Hepatocyte (in vitro differentiated cells): Measurements from ENCODE around the gene ATP9B. TPM values are rescaled to one million over a fixed set of nuclear protein-coding genes. Genes with fewer than 3 reads are reported as not detected.

Experiments used
- DNase-seq: peaks from one replicate; pipeline ENCODE4 v3.0.0-alpha.2; 2016; ENCODE audit warnings: low spot score
- H2AFZ ChIP-seq: fragments of 200-600 bp; sonication (generic); 2 replicates; pipeline ENCODE4 v1.6.0; 2016; ENCODE audit warnings: antibody characterized with exemption, mild to moderate bottlenecking
- H3K27ac ChIP-seq: fragments of 200-600 bp; sonication (generic); 2 replicates; pipeline ENCODE4 v1.5.1; 2016; ENCODE audit warnings: mild to moderate bottlenecking
- H3K27me3 ChIP-seq: fragments of 200-600 bp; sonication (generic); 2 replicates; pipeline ENCODE4 v1.6.1; 2016
- H3K36me3 ChIP-seq: fragments of 200-600 bp; sonication (generic); replicated peaks from 2 replicates; pipeline ENCODE4 v1.5.1; 2016; ENCODE audit warnings: low read depth; ENCODE audit not compliant: insufficient read depth
- H3K4me1 ChIP-seq: fragments of 200-600 bp; sonication (generic); 2 replicates; pipeline ENCODE4 v1.5.1; 2016; ENCODE audit warnings: mild to moderate bottlenecking, moderate library complexity; ENCODE audit not compliant: insufficient read depth
- H3K4me2 ChIP-seq: fragments of 200-600 bp; sonication (generic); 2 replicates; pipeline ENCODE4 v1.6.0; 2016
- H3K4me3 ChIP-seq: fragments of 200-600 bp; sonication (generic); 2 replicates; pipeline ENCODE4 v1.5.1; 2016; ENCODE audit warnings: mild to moderate bottlenecking
- H3K79me2 ChIP-seq: fragments of 200-600 bp; sonication (generic); 2 replicates; pipeline ENCODE4 v1.6.0; 2017; ENCODE audit warnings: mild to moderate bottlenecking
- H3K9me2 ChIP-seq: fragments of 200-600 bp; sonication (generic); replicated peaks from 2 replicates; pipeline ENCODE4 v1.6.0; 2017; ENCODE audit warnings: mild to moderate bottlenecking; ENCODE audit not compliant: insufficient read depth
- H3K9me3 ChIP-seq: fragments of 200-600 bp; sonication (generic); 2 replicates; pipeline ENCODE4 v1.5.1; 2016; ENCODE audit warnings: low read depth, mild to moderate bottlenecking
- H4K20me1 ChIP-seq: fragments of 200-600 bp; sonication (generic); 2 replicates; pipeline ENCODE4 v1.6.0; 2016; ENCODE audit warnings: mild to moderate bottlenecking; ENCODE audit not compliant: insufficient read depth, poor library complexity, severe bottlenecking
- EZH2 ChIP-seq: fragments of 200-600 bp; sonication (generic); IDR thresholded peaks from 2 replicates; pipeline ENCODE4 v1.6.1; 2016; ENCODE audit warnings: antibody characterized with exemption, mild to moderate bottlenecking, borderline replicate concordance
- EZH2phosphoT487 ChIP-seq: fragments of 200-600 bp; sonication (generic); IDR thresholded peaks from one replicate; pipeline ENCODE4 v1.6.1; 2018; ENCODE audit warnings: antibody characterized with exemption, mild to moderate bottlenecking, low read depth, moderate library complexity; ENCODE audit not compliant: unreplicated experiment, severe bottlenecking
- WGBS: methylation state at CpG from one replicate; pipeline ENCODE4 v1.1.6; 2016; ENCODE audit warnings: low lambda C conversion rate; ENCODE audit errors: missing lambda C conversion rate; 5-methylcytosine and 5-hydroxymethylcytosine counted together
- polyA plus RNA-seq: library from polyadenylated mRNA; unstranded; fragments of >200 nt; fragmentation: Nextera tagmentation; extraction: Ambion mirVana; gene quantifications from 2 replicates; pipeline ENCODE4 v1.2.1, GENCODE V29; 2016
- total RNA-seq: library from RNA; depleted of rRNA; stranded (reverse); fragments of >200 nt; gene quantifications from 2 replicates; pipeline ENCODE4 v1.2.3, GENCODE V29; 2014
- TF ChIP-seq, protein P1 (sequence below): fragments of 200-600 bp; sonication (generic); IDR thresholded peaks from 2 replicates; pipeline ENCODE4 v1.5.1; 2016; ENCODE audit warnings: antibody characterized with exemption, mild to moderate bottlenecking; ENCODE audit not compliant: poor library complexity

The ATP9B gene
- total and polyA plus RNA-seq, 2 experiments from 2014 or later: 14.6 to 23.8 TPM

DNA sequence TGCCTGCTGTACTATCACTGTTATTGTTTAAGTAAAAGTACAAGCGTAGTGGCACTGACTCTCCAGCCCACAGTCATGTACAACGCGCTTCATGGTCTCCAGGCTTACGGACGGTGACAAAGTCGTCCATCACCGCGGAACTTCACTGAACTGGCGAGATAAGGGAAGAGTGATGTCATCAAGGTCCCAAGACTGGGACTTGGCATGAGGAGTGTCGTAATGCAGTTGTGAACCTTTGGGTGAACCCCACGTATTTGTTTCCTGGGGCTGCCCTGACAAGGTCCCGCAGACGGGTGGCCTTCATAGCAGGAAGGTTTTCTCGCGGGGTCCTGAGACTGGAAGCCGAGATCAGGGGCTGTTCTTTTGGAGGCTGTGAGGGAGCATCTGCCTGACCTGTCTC, 343.8 kb downstream of the ATP9B start:
- H3K9me2 ChIP-seq: no peaks in the 10 kb centered on the region
- no peak overlapping the region for H2AFZ ChIP-seq
- no peak for TF ChIP-seq EZH2phosphoT487
- no peak for TF ChIP-seq EZH2
- TF ChIP-seq, protein P1, sequence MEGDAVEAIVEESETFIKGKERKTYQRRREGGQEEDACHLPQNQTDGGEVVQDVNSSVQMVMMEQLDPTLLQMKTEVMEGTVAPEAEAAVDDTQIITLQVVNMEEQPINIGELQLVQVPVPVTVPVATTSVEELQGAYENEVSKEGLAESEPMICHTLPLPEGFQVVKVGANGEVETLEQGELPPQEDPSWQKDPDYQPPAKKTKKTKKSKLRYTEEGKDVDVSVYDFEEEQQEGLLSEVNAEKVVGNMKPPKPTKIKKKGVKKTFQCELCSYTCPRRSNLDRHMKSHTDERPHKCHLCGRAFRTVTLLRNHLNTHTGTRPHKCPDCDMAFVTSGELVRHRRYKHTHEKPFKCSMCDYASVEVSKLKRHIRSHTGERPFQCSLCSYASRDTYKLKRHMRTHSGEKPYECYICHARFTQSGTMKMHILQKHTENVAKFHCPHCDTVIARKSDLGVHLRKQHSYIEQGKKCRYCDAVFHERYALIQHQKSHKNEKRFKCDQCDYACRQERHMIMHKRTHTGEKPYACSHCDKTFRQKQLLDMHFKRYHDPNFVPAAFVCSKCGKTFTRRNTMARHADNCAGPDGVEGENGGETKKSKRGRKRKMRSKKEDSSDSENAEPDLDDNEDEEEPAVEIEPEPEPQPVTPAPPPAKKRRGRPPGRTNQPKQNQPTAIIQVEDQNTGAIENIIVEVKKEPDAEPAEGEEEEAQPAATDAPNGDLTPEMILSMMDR: no peak
- no peaks in the 10 kb centered on the region for H3K27me3 ChIP-seq
- H3K36me3 ChIP-seq: no peaks in the 10 kb centered on the region
- H4K20me1 ChIP-seq: no peaks in the 10 kb centered on the region
- 92% methylated on average over 16 of the region's 16 CpGs for WGBS
- DNase-seq: no peak
- H3K27ac ChIP-seq: no peak overlapping the region
- H3K4me3 ChIP-seq: no peak overlapping the region
- H3K79me2 ChIP-seq: no peaks in the 10 kb centered on the region
- no peak overlapping the region for H3K4me2 ChIP-seq
- H3K4me1 ChIP-seq: no peaks in the 10 kb centered on the region
- no peaks in the 10 kb centered on the region for H3K9me3 ChIP-seq

DNA sequence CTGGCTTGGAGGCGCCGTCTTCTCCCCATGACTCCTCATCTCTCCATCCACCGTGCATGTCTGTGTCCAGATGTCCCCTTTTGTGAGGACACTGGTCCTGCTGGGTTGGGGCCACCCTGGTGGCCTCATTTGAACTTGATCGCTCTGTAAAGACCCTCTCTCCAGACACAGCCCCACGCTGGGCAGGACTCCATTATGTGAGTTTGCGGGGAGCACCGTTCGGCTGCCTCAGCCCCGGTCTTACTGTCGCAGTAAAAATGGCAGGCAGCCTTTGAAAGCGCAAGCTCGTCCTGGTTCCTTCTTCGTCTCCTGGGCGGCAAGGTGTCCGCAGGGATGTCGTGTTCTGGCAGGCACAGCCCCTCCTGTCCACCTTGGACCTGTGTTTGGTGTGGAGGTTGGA, 344.2 kb downstream of the ATP9B start:
- H3K36me3 ChIP-seq: no peaks in the 10 kb centered on the region
- no peak for DNase-seq
- no peaks in the 10 kb centered on the region for H3K4me1 ChIP-seq
- no peaks in the 10 kb centered on the region for H3K9me3 ChIP-seq
- no peak overlapping the region for H2AFZ ChIP-seq
- WGBS: 96% methylated on average over 16 of the region's 16 CpGs
- H3K4me3 ChIP-seq: no peak overlapping the region
- no peaks in the 10 kb centered on the region for H3K27me3 ChIP-seq
- H4K20me1 ChIP-seq: no peaks in the 10 kb centered on the region
- no peak overlapping the region for H3K4me2 ChIP-seq
- no peaks in the 10 kb centered on the region for H3K9me2 ChIP-seq
- TF ChIP-seq EZH2phosphoT487: no peak
- no peak for TF ChIP-seq EZH2
- TF ChIP-seq, protein P1: no peak
- H3K79me2 ChIP-seq: no peaks in the 10 kb centered on the region
- no peak overlapping the region for H3K27ac ChIP-seq

DNA sequence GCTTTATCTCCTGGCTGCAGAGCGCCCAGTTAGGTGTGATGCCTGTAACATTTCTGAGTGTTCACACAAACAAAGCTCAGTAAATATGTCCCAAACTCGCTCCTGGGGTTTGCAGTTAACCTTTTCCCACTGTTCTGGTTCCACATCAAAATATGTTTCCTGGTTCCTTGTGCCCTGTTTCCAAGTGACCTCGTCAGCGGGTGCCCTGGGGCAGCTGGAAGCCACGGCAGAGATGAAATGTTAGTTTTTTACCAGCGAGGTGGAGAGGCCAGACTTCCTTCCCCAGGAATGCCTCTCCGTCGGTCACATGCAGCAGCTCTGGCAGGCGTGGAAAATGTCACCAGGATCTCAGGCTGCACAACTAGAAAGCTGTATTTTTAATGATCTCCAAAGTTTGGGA, 344.7 kb downstream of the ATP9B start:
- no peaks in the 10 kb centered on the region for H4K20me1 ChIP-seq
- no peaks in the 10 kb centered on the region for H3K9me2 ChIP-seq
- no peak overlapping the region for H3K4me2 ChIP-seq
- no peaks in the 10 kb centered on the region for H3K36me3 ChIP-seq
- 84% methylated on average over 9 of the region's 9 CpGs for WGBS
- H3K4me3 ChIP-seq: no peak overlapping the region
- H2AFZ ChIP-seq: no peak overlapping the region
- no peaks in the 10 kb centered on the region for H3K9me3 ChIP-seq
- no peaks in the 10 kb centered on the region for H3K79me2 ChIP-seq
- H3K27me3 ChIP-seq: no peaks in the 10 kb centered on the region
- TF ChIP-seq, protein P1: no peak
- TF ChIP-seq EZH2 (no peak), EZH2phosphoT487 (no peak)
- H3K27ac ChIP-seq: no peak overlapping the region
- no peak for DNase-seq
- H3K4me1 ChIP-seq: no peaks in the 10 kb centered on the region
